H1 (cell line): ENCODE measurements around the gene LANCL1.

Experiments
- BRCA1 ChIP-seq: IDR thresholded peaks from 2 replicates; pipeline ENCODE4 v1.6.1; 2012; ENCODE audit warnings: low read depth, low read length, improper control_type of control experiment
- CBX5 ChIP-seq: fragments of 300-800, 300-1000 bp; sonication (generic); IDR thresholded peaks from 2 replicates; pipeline ENCODE4 v1.7.1; 2016; ENCODE audit warnings: antibody characterized with exemption, low read length, low read depth
- CHD2 ChIP-seq: IDR thresholded peaks from 2 replicates; pipeline ENCODE4 v1.6.1; 2012; ENCODE audit warnings: low read length, improper control_type of control experiment
- CREB1 ChIP-seq: IDR thresholded peaks from 2 replicates; pipeline ENCODE4 v1.6.1; 2012; ENCODE audit warnings: inconsistent platforms
- EZH2 ChIP-seq: fragments of 200-600 bp; sonication (generic); IDR thresholded peaks from 2 replicates; pipeline ENCODE4 v1.7.1; 2012; ENCODE audit warnings: low read depth, mild to moderate bottlenecking, moderate library complexity, low read length, inconsistent platforms; ENCODE audit not compliant: severe bottlenecking
- MAFK ChIP-seq: IDR thresholded peaks from 2 replicates; pipeline ENCODE4 v1.6.1; 2012; ENCODE audit warnings: low read depth, mild to moderate bottlenecking, improper control_type of control experiment, low read length
- POLR2AphosphoS5 ChIP-seq: IDR thresholded peaks from 2 replicates; pipeline ENCODE4 v1.6.1; 2011; ENCODE audit warnings: low read depth, low read length
- RXRA ChIP-seq: IDR thresholded peaks from 2 replicates; pipeline ENCODE4 v1.6.1; 2011; ENCODE audit warnings: low read depth, mild to moderate bottlenecking, low read length, moderate library complexity; ENCODE audit not compliant: insufficient read depth
- SIN3A ChIP-seq, 2 experiments: IDR thresholded peaks in 1 of 2; conservative IDR thresholded peaks in 1 of 2; 2 replicates each; pipeline ENCODE4 v1.6.1; 2011 to 2012; ENCODE audit warnings: low read length in 2 of 2, improper control_type of control experiment in 1 of 2, low read depth in 1 of 2, mild to moderate bottlenecking in 1 of 2
- SRF ChIP-seq: IDR thresholded peaks from 2 replicates; pipeline ENCODE4 v1.6.1; 2011; ENCODE audit warnings: mild to moderate bottlenecking, low read depth, low read length, moderate library complexity
- TAF1 ChIP-seq: IDR thresholded peaks from 2 replicates; pipeline ENCODE4 v1.6.1; 2011; ENCODE audit warnings: mild to moderate bottlenecking, low read depth, low read length
- TCF12 ChIP-seq: IDR thresholded peaks from 2 replicates; pipeline ENCODE4 v1.6.1; 2011; ENCODE audit warnings: low read depth, mild to moderate bottlenecking, low read length
- TF ChIP-seq, protein P1 (sequence below), 3 experiments: IDR thresholded peaks; 1 replicate in 2 of 3; 2 replicates in 1 of 3; pipeline versions ENCODE4 v1.5.1 to v1.6.1; 2011; ENCODE audit warnings: low read length in 3 of 3, mild to moderate bottlenecking in 3 of 3, inconsistent platforms in 2 of 3, low read depth in 1 of 3, moderate library complexity in 1 of 3; ENCODE audit not compliant: insufficient read depth in 1 of 3; ENCODE audit errors: control extremely low read depth in 1 of 3

DNA sequence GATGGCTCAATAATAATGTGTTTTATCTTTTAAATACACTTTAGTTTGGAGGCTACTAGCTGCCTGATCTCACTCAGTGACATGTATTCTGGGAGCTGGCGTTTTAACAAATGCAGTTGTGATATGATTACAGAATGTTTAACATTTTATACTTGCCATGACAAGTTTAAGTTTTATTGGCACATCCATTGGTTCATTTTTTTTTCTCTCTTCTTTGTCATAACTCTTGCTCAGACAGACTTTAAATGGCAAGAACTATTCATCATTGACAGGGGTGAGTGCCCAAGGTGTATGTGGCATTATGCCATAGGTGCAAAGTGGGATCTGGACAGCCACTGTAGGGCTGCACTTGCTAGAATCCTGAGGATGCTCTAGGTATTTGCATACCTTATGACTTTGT is 89.5 kb downstream of the LANCL1 start:
- no peak for TF ChIP-seq CREB1
- TF ChIP-seq SRF = no peak
- TF ChIP-seq EZH2 = no peak
- TF ChIP-seq, protein P1, sequence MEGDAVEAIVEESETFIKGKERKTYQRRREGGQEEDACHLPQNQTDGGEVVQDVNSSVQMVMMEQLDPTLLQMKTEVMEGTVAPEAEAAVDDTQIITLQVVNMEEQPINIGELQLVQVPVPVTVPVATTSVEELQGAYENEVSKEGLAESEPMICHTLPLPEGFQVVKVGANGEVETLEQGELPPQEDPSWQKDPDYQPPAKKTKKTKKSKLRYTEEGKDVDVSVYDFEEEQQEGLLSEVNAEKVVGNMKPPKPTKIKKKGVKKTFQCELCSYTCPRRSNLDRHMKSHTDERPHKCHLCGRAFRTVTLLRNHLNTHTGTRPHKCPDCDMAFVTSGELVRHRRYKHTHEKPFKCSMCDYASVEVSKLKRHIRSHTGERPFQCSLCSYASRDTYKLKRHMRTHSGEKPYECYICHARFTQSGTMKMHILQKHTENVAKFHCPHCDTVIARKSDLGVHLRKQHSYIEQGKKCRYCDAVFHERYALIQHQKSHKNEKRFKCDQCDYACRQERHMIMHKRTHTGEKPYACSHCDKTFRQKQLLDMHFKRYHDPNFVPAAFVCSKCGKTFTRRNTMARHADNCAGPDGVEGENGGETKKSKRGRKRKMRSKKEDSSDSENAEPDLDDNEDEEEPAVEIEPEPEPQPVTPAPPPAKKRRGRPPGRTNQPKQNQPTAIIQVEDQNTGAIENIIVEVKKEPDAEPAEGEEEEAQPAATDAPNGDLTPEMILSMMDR (IDR thresholded peaks at IDR 0.05; ENCODE audit: control extremely low read depth in 1 of 3, insufficient read depth in 1 of 3, low read depth in 1 of 3, low read length in 3 of 3) = no peak
- no peak for TF ChIP-seq TCF12
- no peak for TF ChIP-seq TAF1
- no peak for TF ChIP-seq CHD2
- TF ChIP-seq SIN3A (conservative IDR thresholded peaks at IDR 0.05 in 1 of 2, IDR thresholded peaks at IDR 0.05 in 1 of 2; ENCODE audit: low read depth in 1 of 2, low read length in 2 of 2) = no peak
- TF ChIP-seq BRCA1 = no peak
- TF ChIP-seq MAFK = no peak
- TF ChIP-seq POLR2AphosphoS5 = no peak
- TF ChIP-seq CBX5 = no peak
- no peak for TF ChIP-seq RXRA
